Measurements from ENCODE around the gene CBFB.
"Not testable (repeated sequence)": the region's sequence is repeated elsewhere in the genome, so short reads cannot be mapped to it uniquely, and the experiment has no call there.

DNA sequence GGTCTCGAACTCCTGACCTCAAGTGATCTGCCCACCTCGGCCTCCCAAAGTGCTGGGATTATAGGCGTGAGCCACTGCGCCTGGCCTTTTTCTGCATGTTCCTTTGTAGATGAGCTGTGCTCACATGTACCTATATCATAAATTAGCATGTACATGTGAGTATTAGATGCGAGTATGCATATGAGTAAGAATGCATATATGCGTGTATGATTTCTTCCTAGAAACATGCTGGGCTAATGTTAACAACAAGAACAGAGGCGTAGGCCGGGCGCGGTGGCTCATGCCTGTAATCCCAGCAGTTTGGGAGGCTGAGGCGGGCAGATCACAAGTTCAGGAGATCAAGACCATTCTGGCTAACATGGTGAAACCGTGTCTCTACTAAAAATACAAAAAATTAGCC lies 35.4 kb upstream of the CBFB start:
- TF ChIP-seq, protein P1, sequence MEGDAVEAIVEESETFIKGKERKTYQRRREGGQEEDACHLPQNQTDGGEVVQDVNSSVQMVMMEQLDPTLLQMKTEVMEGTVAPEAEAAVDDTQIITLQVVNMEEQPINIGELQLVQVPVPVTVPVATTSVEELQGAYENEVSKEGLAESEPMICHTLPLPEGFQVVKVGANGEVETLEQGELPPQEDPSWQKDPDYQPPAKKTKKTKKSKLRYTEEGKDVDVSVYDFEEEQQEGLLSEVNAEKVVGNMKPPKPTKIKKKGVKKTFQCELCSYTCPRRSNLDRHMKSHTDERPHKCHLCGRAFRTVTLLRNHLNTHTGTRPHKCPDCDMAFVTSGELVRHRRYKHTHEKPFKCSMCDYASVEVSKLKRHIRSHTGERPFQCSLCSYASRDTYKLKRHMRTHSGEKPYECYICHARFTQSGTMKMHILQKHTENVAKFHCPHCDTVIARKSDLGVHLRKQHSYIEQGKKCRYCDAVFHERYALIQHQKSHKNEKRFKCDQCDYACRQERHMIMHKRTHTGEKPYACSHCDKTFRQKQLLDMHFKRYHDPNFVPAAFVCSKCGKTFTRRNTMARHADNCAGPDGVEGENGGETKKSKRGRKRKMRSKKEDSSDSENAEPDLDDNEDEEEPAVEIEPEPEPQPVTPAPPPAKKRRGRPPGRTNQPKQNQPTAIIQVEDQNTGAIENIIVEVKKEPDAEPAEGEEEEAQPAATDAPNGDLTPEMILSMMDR (IDR thresholded peaks at IDR 0.05) = not testable (repeated sequence)
- not testable (repeated sequence) for TF ChIP-seq POLR2A (IDR thresholded peaks at IDR 0.05)

Data from right lobe of liver (tissue), 4 donors.